H1 (cell line): Measurements from ENCODE around the gene SPACDR. TPM values are rescaled to one million over a fixed set of nuclear protein-coding genes. Genes with fewer than 3 reads are reported as not detected.
A peak's percentile ranks its signal among the peaks of the same experiment; 100 is the strongest.

Experiments
- CTCF ChIA-PET: fragments of 300-600 bp; sonication (Branson Sonifier 250); formaldehyde crosslinking; loops from one replicate; lab custom pipeline; 2021; ENCODE audit not compliant: partially characterized antibody; lab: Charles Lee
- POLR2A ChIA-PET: fragments of 300-600 bp; sonication (Branson Sonifier 250); formaldehyde crosslinking; loops from one replicate; lab custom pipeline; 2021; ENCODE audit warnings: inconsistent platforms; ENCODE audit not compliant: partially characterized antibody; lab: Charles Lee
- DNase-seq, 2 experiments: peaks; one replicate each; pipeline versions ENCODE4 v3.0.0 to v3.0.0-alpha.2; 2010 to 2022; ENCODE audit warnings: low spot score in 2 of 2, low read depth in 1 of 2, mixed read lengths in 1 of 2
- FAIRE-seq: peaks from 2 replicates; lab custom pipeline; 2011; peaks lifted over from hg19 to GRCh38; lab: Jason Lieb, UNC
- H2AFZ ChIP-seq: 2 replicates; pipeline ENCODE4 v1.8.1; 2012; ENCODE audit warnings: low read length, inconsistent platforms
- H2AK5ac ChIP-seq: 2 replicates; pipeline ENCODE4 v1.6.1; 2013; ENCODE audit warnings: low read depth, low read length
- H2BK120ac ChIP-seq: replicated peaks from 2 replicates; pipeline ENCODE3; 2013; ENCODE audit warnings: low read depth, low read length, inconsistent platforms
- H2BK12ac ChIP-seq: 2 replicates; pipeline ENCODE4 v1.6.1; 2013; ENCODE audit warnings: low read depth, low read length
- H2BK15ac ChIP-seq: 2 replicates; pipeline ENCODE4 v1.6.1; 2013; ENCODE audit warnings: low read length
- H2BK20ac ChIP-seq: 2 replicates; pipeline ENCODE4 v1.6.1; 2013; ENCODE audit warnings: low read length
- H2BK5ac ChIP-seq: 2 replicates; pipeline ENCODE4 v1.6.1; 2013; ENCODE audit warnings: low read depth, low read length
- H3K14ac ChIP-seq: 2 replicates; pipeline ENCODE4 v1.6.1; 2013; ENCODE audit warnings: inconsistent platforms; ENCODE audit not compliant: insufficient read length
- H3K18ac ChIP-seq: 2 replicates; pipeline ENCODE4 v1.6.1; 2013; ENCODE audit warnings: low read length; ENCODE audit errors: extremely low read depth
- H3K23ac ChIP-seq: 2 replicates; pipeline ENCODE4 v1.6.1; 2013; ENCODE audit warnings: inconsistent platforms; ENCODE audit not compliant: insufficient read length
- H3K23me2 ChIP-seq: 2 replicates; pipeline ENCODE4 v1.6.1; 2013; ENCODE audit warnings: low read depth, low read length
- H3K27ac ChIP-seq: 2 replicates; pipeline ENCODE4 v1.6.1; 2011; ENCODE audit warnings: low read depth, low read length, inconsistent platforms
- H3K27me3 ChIP-seq, 4 experiments: replicated peaks in 1 of 4; 1 replicate in 1 of 4; 2 replicates in 3 of 4; pipeline versions ENCODE4 v1.6.1 to v1.8.1; 2011 to 2013; ENCODE audit warnings: low read length in 3 of 4, mild to moderate bottlenecking in 3 of 4, inconsistent platforms in 2 of 4, mixed read lengths in 2 of 4, moderate library complexity in 1 of 4; ENCODE audit not compliant: control insufficient read depth in 3 of 4, insufficient read depth in 3 of 4; ENCODE audit errors: extremely low read depth in 1 of 4
- H3K36me3 ChIP-seq, 4 experiments: 2 replicates each; pipeline versions ENCODE4 v1.6.1 to v1.8.1; 2011 to 2013; ENCODE audit warnings: mild to moderate bottlenecking in 4 of 4, low read length in 3 of 4, moderate library complexity in 2 of 4, control low read depth in 1 of 4, inconsistent platforms in 1 of 4; ENCODE audit not compliant: insufficient read depth in 4 of 4, control insufficient read depth in 2 of 4
- H3K4ac ChIP-seq: replicated peaks from 2 replicates; pipeline ENCODE3; 2013; ENCODE audit warnings: low read length, low read depth, mixed read lengths, inconsistent platforms; ENCODE audit not compliant: insufficient read length
- H3K4me1 ChIP-seq, 4 experiments: replicated peaks in 1 of 4; 1 replicate in 1 of 4; 2 replicates in 3 of 4; pipeline versions ENCODE4 v1.6.1 to v1.8.1; 2011 to 2013; ENCODE audit warnings: low read length in 3 of 4, inconsistent platforms in 2 of 4, mixed read lengths in 1 of 4; ENCODE audit not compliant: insufficient read depth in 4 of 4, control insufficient read depth in 3 of 4
- H3K4me2 ChIP-seq, 2 experiments: 2 replicates each; pipeline versions ENCODE4 v1.6.1 to v1.8.1; 2011 to 2013; ENCODE audit warnings: low read depth in 2 of 2, low read length in 2 of 2, control low read depth in 1 of 2, inconsistent platforms in 1 of 2, mild to moderate bottlenecking in 1 of 2; ENCODE audit not compliant: insufficient read depth in 1 of 2
- H3K4me3 ChIP-seq, 4 experiments: fragments of 200-600, 300-600 bp in 1 of 4; sonication (generic), shearing (Covaris generic), sonication (Bioruptor Twin) in 1 of 4; 2 replicates each; pipeline versions ENCODE4 v1.5.1 to v1.8.1; 2011 to 2016; ENCODE audit warnings: low read length in 4 of 4, low read depth in 3 of 4, control low read depth in 2 of 4, inconsistent platforms in 2 of 4, mild to moderate bottlenecking in 2 of 4, mixed read lengths in 1 of 4, moderate library complexity in 1 of 4; ENCODE audit not compliant: insufficient read depth in 2 of 4; ENCODE audit errors: extremely low read depth in 1 of 4
- H3K56ac ChIP-seq: replicated peaks from 2 replicates; pipeline ENCODE3; 2013; ENCODE audit warnings: low read depth, mild to moderate bottlenecking, mixed read lengths, low read length, inconsistent platforms; ENCODE audit not compliant: insufficient read length
- H3K79me1 ChIP-seq: 2 replicates; pipeline ENCODE4 v1.6.1; 2013; ENCODE audit warnings: low read depth, low read length, control low read depth
- H3K79me2 ChIP-seq, 2 experiments: 2 replicates each; pipeline versions ENCODE4 v1.6.1 to v1.8.1; 2012 to 2013; ENCODE audit warnings: low read length in 2 of 2, mild to moderate bottlenecking in 2 of 2, inconsistent platforms in 1 of 2; ENCODE audit not compliant: insufficient read depth in 2 of 2, control insufficient read depth in 1 of 2
- H3K9ac ChIP-seq, 4 experiments: replicated peaks in 1 of 4; 1 replicate in 1 of 4; 2 replicates in 3 of 4; pipeline versions ENCODE4 v1.6.1 to v1.8.1; 2011 to 2013; ENCODE audit warnings: low read depth in 3 of 4, low read length in 3 of 4, control low read depth in 2 of 4, mild to moderate bottlenecking in 2 of 4, moderate library complexity in 2 of 4, inconsistent platforms in 1 of 4; ENCODE audit errors: extremely low read depth in 1 of 4
- H3K9me3 ChIP-seq, 2 experiments: 2 replicates each; pipeline versions ENCODE4 v1.6.1 to v1.8.1; 2012 to 2013; ENCODE audit warnings: mild to moderate bottlenecking in 2 of 2, moderate library complexity in 2 of 2, control low read depth in 1 of 2, inconsistent platforms in 1 of 2, low read depth in 1 of 2, low read length in 1 of 2, mixed read lengths in 1 of 2; ENCODE audit not compliant: insufficient read depth in 2 of 2
- H4K20me1 ChIP-seq, 2 experiments: replicated peaks in 1 of 2; 2 replicates each; pipeline versions ENCODE3 to v1.8.1; 2011 to 2013; ENCODE audit warnings: inconsistent platforms in 2 of 2, low read length in 2 of 2, mild to moderate bottlenecking in 1 of 2; ENCODE audit not compliant: insufficient read depth in 2 of 2, control insufficient read depth in 1 of 2
- H4K5ac ChIP-seq: 2 replicates; pipeline ENCODE4 v1.6.1; 2013; ENCODE audit warnings: low read length, low read depth, mixed read lengths, inconsistent platforms; ENCODE audit not compliant: insufficient read length
- H4K8ac ChIP-seq: 2 replicates; pipeline ENCODE4 v1.8.0; 2013; ENCODE audit warnings: mild to moderate bottlenecking, moderate library complexity, low read length, inconsistent platforms; ENCODE audit not compliant: insufficient read depth; ENCODE audit errors: extremely low read depth
- H4K91ac ChIP-seq: replicated peaks from 2 replicates; pipeline ENCODE3; 2013; ENCODE audit warnings: low read length, mixed read lengths, inconsistent platforms; ENCODE audit not compliant: insufficient read length
- EZH2 ChIP-seq: fragments of 200-600 bp; sonication (generic); IDR thresholded peaks from 2 replicates; pipeline ENCODE4 v1.7.1; 2012; ENCODE audit warnings: low read depth, mild to moderate bottlenecking, moderate library complexity, low read length, inconsistent platforms; ENCODE audit not compliant: severe bottlenecking
- KDM1A ChIP-seq: fragments of 200-600, 300-600 bp; sonication (generic); IDR thresholded peaks from 2 replicates; pipeline ENCODE4 v1.7.1; 2016; ENCODE audit warnings: mild to moderate bottlenecking, low read length, borderline replicate concordance
- SP1 ChIP-seq: IDR thresholded peaks from 2 replicates; pipeline ENCODE4 v1.6.1; 2011; ENCODE audit warnings: low read depth, low read length
- TCF12 ChIP-seq: IDR thresholded peaks from 2 replicates; pipeline ENCODE4 v1.6.1; 2011; ENCODE audit warnings: low read depth, mild to moderate bottlenecking, low read length
- WGBS, 2 experiments: shearing (Covaris generic) in 1 of 2; methylation state at CpG; one replicate each; pipeline versions ENCODE4 v1.1.6 to v1.1.7; 2013 to 2015; ENCODE audit warnings: low lambda C conversion rate in 2 of 2, mixed read lengths in 2 of 2, inconsistent platforms in 1 of 2, low coverage in 1 of 2, missing lambda C conversion rate in 1 of 2; ENCODE audit not compliant: insufficient replicate concordance in 2 of 2, insufficient coverage in 1 of 2, insufficient read length in 1 of 2; ENCODE audit errors: extremely low coverage in 1 of 2, missing lambda C conversion rate in 1 of 2; 5-methylcytosine and 5-hydroxymethylcytosine counted together
- polyA plus RNA-seq, 7 experiments: library from polyadenylated mRNA; depleted of rRNA in 3 of 7; stranded (reverse) in 5 of 7; unstranded in 2 of 7; fragments of >200 nt in 5 of 7; fragments of 200-250 nt in 2 of 7; gene quantifications; 1 replicate in 5 of 7; 2 replicates in 1 of 7; 4 replicates in 1 of 7; pipeline versions ENCODE4 v1.2.1 to v1.2.3, GENCODE V29; 2011 to 2013; ENCODE audit warnings: missing spikeins in 2 of 7, mixed read lengths in 2 of 7
- total RNA-seq: library from RNA; stranded (reverse); fragmentation: NEBNext Ultra II Directional; extraction: Animal tissue kit (Norgen Biotek cat#: 25700); gene quantifications from 2 replicates; pipeline ENCODE4 v1.2.1, GENCODE V29; 2021

Gene SPACDR
- total and polyA plus RNA-seq, 2 of the 8 experiments (the other 6 are each of a cell fraction or from before 2014, with no cell fraction given): 0.26 TPM; not detected in 1

GRCh38 chr7:100482728-100483089 is 18.6 kb upstream of the SPACDR start:
- ChIA-PET POLR2A (interaction anchor here (1.4 to 1.7 kb wide), 3 partner anchors 10 to 88 kb away, joined by 3 to 5 read pairs (median 4); no protein-coding TSS in a partner anchor), CTCF (interaction anchor here (0.5 to 11.3 kb wide), 23 partner anchors 9 to 159 kb away, joined by 3 to 152 read pairs (median 4); partner anchors contain the start of genes MOSPD3 and SPACDR)
- no peak for FAIRE-seq

More at GRCh38 chr7:100482728-100483089, 18.6 kb upstream of the SPACDR start:
- H3K18ac ChIP-seq: peak overlapping the region; percentile 38; the same call in 1 of the 2 replicates
- H3K4me2 ChIP-seq: peak overlapping the region; percentile 8 to 82; a peak in 3 of 4 replicates
- H4K8ac ChIP-seq: no peak overlapping the region
- H3K23ac ChIP-seq: no peak overlapping the region
- H3K4me1 ChIP-seq: peaks cover 0 to 10% (median 7%) of the 10 kb centered on the region in 4 experiments; a peak in 6 of 7 replicates
- H3K36me3 ChIP-seq: no peaks in the 10 kb centered on the region; a peak in 1 of 8 replicates
- H3K79me1 ChIP-seq: no peaks in the 10 kb centered on the region
- H3K27me3 ChIP-seq: no peaks in the 10 kb centered on the region
- TF ChIP-seq TCF12: no peak
- TF ChIP-seq SP1: no peak
- TF ChIP-seq KDM1A: peak; percentile 86; the same call in 1 of the 2 replicates
- no peak for TF ChIP-seq EZH2
- DNase-seq: no peak
- 0 out of 2 replicates have a peak overlapping the region, but pooled peaks have one; percentile 1 for H2AFZ ChIP-seq
- H3K79me2 ChIP-seq: no peaks in the 10 kb centered on the region; a peak in 1 of 4 replicates
- no peak overlapping the region for H3K14ac ChIP-seq
- H2AK5ac ChIP-seq: no peak overlapping the region
- no peak overlapping the region for H2BK20ac ChIP-seq
- H2BK5ac ChIP-seq: no peak overlapping the region
- 0 out of 2 replicates have a peak overlapping the region, but pooled peaks have one; percentile 25 for H2BK15ac ChIP-seq
- H2BK120ac ChIP-seq: no peak overlapping the region
- peak overlapping the region; percentile 18 to 80 (median 72) for H3K4me3 ChIP-seq
- 65% methylated on average over 14 of the region's 14 CpGs; no CpG with 5 or more reads in 1 of the 2 experiments for WGBS, 2 experiments
- no peak overlapping the region for H2BK12ac ChIP-seq
- H4K20me1 ChIP-seq: no peaks in the 10 kb centered on the region
- no peaks in the 10 kb centered on the region for H3K9me3 ChIP-seq
- H4K91ac ChIP-seq: no peak overlapping the region
- H4K5ac ChIP-seq: no peak overlapping the region
- no peak overlapping the region for H3K56ac ChIP-seq
- H3K23me2 ChIP-seq: peaks cover 11% of the 10 kb centered on the region; the same call in 1 of the 2 replicates
- no peak overlapping the region for H3K4ac ChIP-seq
- no peak overlapping the region for H3K9ac ChIP-seq
- H3K27ac ChIP-seq: no peak overlapping the region
